Neuronal stem cell (in vitro differentiated cells): ENCODE measurements around the gene DCST1.

Source experiments
- DNase-seq: peaks from one replicate; pipeline ENCODE4 v3.0.0-alpha.2; 2013; ENCODE audit warnings: low spot score
- H2AFZ ChIP-seq: one replicate; pipeline ENCODE4 v1.6.1; 2013; ENCODE audit warnings: mild to moderate bottlenecking, low read length, inconsistent platforms
- H2AK5ac ChIP-seq: 2 replicates; pipeline ENCODE4 v1.6.1; 2013; ENCODE audit warnings: low read depth, mild to moderate bottlenecking, inconsistent platforms, low read length, moderate library complexity, mixed read lengths
- H2BK120ac ChIP-seq: 2 replicates; pipeline ENCODE4 v1.6.1; 2013; ENCODE audit warnings: low read depth, mild to moderate bottlenecking, inconsistent platforms, low read length, moderate library complexity, mixed read lengths
- H2BK12ac ChIP-seq: one replicate; pipeline ENCODE4 v1.6.1; 2013; ENCODE audit warnings: low read length, inconsistent platforms
- H2BK15ac ChIP-seq: 2 replicates; pipeline ENCODE4 v1.6.1; 2013; ENCODE audit warnings: mild to moderate bottlenecking, low read length, inconsistent platforms, mixed read lengths
- H2BK5ac ChIP-seq: one replicate; pipeline ENCODE4 v1.6.1; 2013; ENCODE audit warnings: inconsistent platforms, mild to moderate bottlenecking, low read length, moderate library complexity
- H3K14ac ChIP-seq: one replicate; pipeline ENCODE4 v1.6.1; 2013; ENCODE audit warnings: low read length, inconsistent platforms
- H3K18ac ChIP-seq: 2 replicates; pipeline ENCODE4 v1.6.1; 2013; ENCODE audit warnings: low read length, inconsistent platforms
- H3K23ac ChIP-seq: 2 replicates; pipeline ENCODE4 v1.6.1; 2013; ENCODE audit warnings: low read depth, mild to moderate bottlenecking, mixed read lengths, low read length, inconsistent platforms; ENCODE audit not compliant: poor library complexity
- H3K27ac ChIP-seq: replicated peaks from 3 replicates; pipeline ENCODE4 v1.5.1; 2013; ENCODE audit warnings: low read length, inconsistent platforms
- H3K27me3 ChIP-seq, 3 experiments: 2 replicates each; pipeline ENCODE4 v1.6.1; 2013; ENCODE audit warnings: low read length in 3 of 3, mild to moderate bottlenecking in 2 of 3, inconsistent platforms in 1 of 3, low read depth in 1 of 3, mixed read lengths in 1 of 3, moderate library complexity in 1 of 3; ENCODE audit not compliant: control insufficient read depth in 3 of 3, insufficient read depth in 3 of 3
- H3K36me3 ChIP-seq, 2 donors: replicated peaks in 1 of 2; 2 replicates each; pipeline ENCODE4 v1.6.1; 2013; ENCODE audit warnings: low read length in 2 of 2; ENCODE audit not compliant: control insufficient read depth in 2 of 2, insufficient read depth in 2 of 2
- H3K4ac ChIP-seq: 2 replicates; pipeline ENCODE4 v1.6.1; 2013; ENCODE audit warnings: inconsistent platforms, mild to moderate bottlenecking, low read length, moderate library complexity
- H3K4me1 ChIP-seq, 2 donors: 1 replicate in 1 of 2; 2 replicates in 1 of 2; pipeline ENCODE4 v1.6.1; 2013; ENCODE audit warnings: low read length in 2 of 2, low read depth in 1 of 2; ENCODE audit not compliant: control insufficient read depth in 2 of 2, insufficient read depth in 1 of 2
- H3K4me2 ChIP-seq: one replicate; pipeline ENCODE4 v1.6.1; 2013; ENCODE audit warnings: mild to moderate bottlenecking, low read length, inconsistent platforms; ENCODE audit not compliant: insufficient read depth, poor library complexity, severe bottlenecking
- H3K4me3 ChIP-seq, 2 donors: 2 replicates each; pipeline ENCODE4 v1.5.1; 2013; ENCODE audit warnings: low read length in 2 of 2, mild to moderate bottlenecking in 2 of 2, inconsistent platforms in 1 of 2, moderate library complexity in 1 of 2
- H3K79me1 ChIP-seq: one replicate; pipeline ENCODE4 v1.6.1; 2013; ENCODE audit warnings: low read depth, mild to moderate bottlenecking, inconsistent platforms, low read length, moderate library complexity
- H3K9ac ChIP-seq: one replicate; pipeline ENCODE4 v1.6.1; 2013; ENCODE audit warnings: mild to moderate bottlenecking, low read depth, low read length, inconsistent platforms; ENCODE audit not compliant: poor library complexity
- H3K9me3 ChIP-seq, 2 donors: replicated peaks in 1 of 2; 2 replicates each; pipeline versions ENCODE3 to v1.6.1; 2013; ENCODE audit warnings: low read length in 2 of 2, mild to moderate bottlenecking in 2 of 2, inconsistent platforms in 1 of 2, low read depth in 1 of 2, mixed read lengths in 1 of 2, moderate library complexity in 1 of 2; ENCODE audit not compliant: control insufficient read depth in 2 of 2, insufficient read depth in 1 of 2
- H4K8ac ChIP-seq: one replicate; pipeline ENCODE4 v1.6.1; 2013; ENCODE audit warnings: low read depth, mild to moderate bottlenecking, inconsistent platforms, low read length, moderate library complexity
- H4K91ac ChIP-seq: one replicate; pipeline ENCODE4 v1.6.1; 2013; ENCODE audit warnings: low read length, low read depth, mild to moderate bottlenecking, inconsistent platforms; ENCODE audit not compliant: poor library complexity
- WGBS, 2 donors: extraction: QIAGEN DNeasy Blood & Tissue Kit; methylation state at CpG; one replicate each; pipeline ENCODE4 v1.1.7; 2013; ENCODE audit warnings: missing lambda C conversion rate in 2 of 2, mixed read lengths in 1 of 2; ENCODE audit not compliant: insufficient read length in 2 of 2, insufficient replicate concordance in 1 of 2; ENCODE audit errors: extremely low coverage in 2 of 2; 5-methylcytosine and 5-hydroxymethylcytosine counted together

The DCST1 gene

GRCh38 chr1:155057788-155058211 is 24.2 kb downstream of the DCST1 start:
- Histone ChIP-seq H4K8ac (no peak overlapping the region), H2AK5ac (no peak overlapping the region), H3K18ac (no peak overlapping the region), H3K4me2 (no peak overlapping the region), H3K9me3 (no peaks in the 10 kb centered on the region), H3K4me3 (no peak overlapping the region), H3K23ac (no peak overlapping the region), H2BK15ac (no peak overlapping the region), H3K27ac (no peak overlapping the region), H2AFZ (no peak overlapping the region), H3K4me1 (peaks cover 5 to 9% of the 10 kb centered on the region in 2 donors), H3K14ac (no peak overlapping the region), H3K36me3 (peaks cover 30 to 56% of the 10 kb centered on the region in 2 donors), H2BK12ac (no peak overlapping the region), H3K4ac (no peak overlapping the region), H4K91ac (no peak overlapping the region), H3K9ac (no peak overlapping the region), H2BK5ac (no peak overlapping the region), H3K27me3 (no peaks in the 10 kb centered on the region), H2BK120ac (no peak overlapping the region), H3K79me1 (peaks cover 5% of the 10 kb centered on the region)
- no peak for DNase-seq
- no CpG with 5 or more reads among the region's 13 CpGs for WGBS, 2 donors

- H3K9ac ChIP-seq = no peak overlapping the region
- H3K23ac ChIP-seq = no peak overlapping the region
- DNase-seq = no peak
- no peak overlapping the region for H3K4me2 ChIP-seq
- no peak overlapping the region for H4K91ac ChIP-seq
- H2AFZ ChIP-seq = no peak overlapping the region
- H3K9me3 ChIP-seq = no peaks in the 10 kb centered on the region
- peak overlapping the region; percentile 93 for H2AK5ac ChIP-seq
- peaks cover 7% of the 10 kb centered on the region for H3K79me1 ChIP-seq
- no peak overlapping the region for H2BK12ac ChIP-seq
- H2BK15ac ChIP-seq = no peak overlapping the region
- H2BK120ac ChIP-seq = peak overlapping the region; percentile 19
- no peak overlapping the region for H3K4me3 ChIP-seq
- no peak overlapping the region for H4K8ac ChIP-seq
- H3K18ac ChIP-seq = peak overlapping the region; percentile 35
- no peak overlapping the region for H3K27ac ChIP-seq
- no peaks in the 10 kb centered on the region for H3K27me3 ChIP-seq
- no peak overlapping the region for H3K4ac ChIP-seq
- peaks cover 21 to 40% of the 10 kb centered on the region in 2 donors for H3K36me3 ChIP-seq
- H3K14ac ChIP-seq = no peak overlapping the region
- peak overlapping the region; percentile 88 for H2BK5ac ChIP-seq
- peaks cover 12 to 15% of the 10 kb centered on the region in 2 donors for H3K4me1 ChIP-seq
- WGBS, 2 donors = no CpG with 5 or more reads among the region's 8 CpGs
Observed at GRCh38 chr1:155060736-155061135, 27.1 kb downstream of the DCST1 start.

GRCh38 chr1:155061381-155062150 is 27.9 kb downstream of the DCST1 start:
- Histone ChIP-seq H2BK15ac (peak overlapping the region; percentile 86), H3K27ac (no peak overlapping the region), H4K8ac (no peak overlapping the region), H2BK12ac (no peak overlapping the region), H4K91ac (no peak overlapping the region), H3K36me3 (peaks cover 20 to 38% of the 10 kb centered on the region in 2 donors), H3K4me2 (peak overlapping the region; percentile 93), H3K27me3 (no peaks in the 10 kb centered on the region), H2AK5ac (peak overlapping the region; percentile 93), H3K9ac (peak overlapping the region; percentile 79), H3K14ac (no peak overlapping the region), H3K9me3 (no peaks in the 10 kb centered on the region), H3K23ac (peak overlapping the region; percentile 57), H3K79me1 (peaks cover 8% of the 10 kb centered on the region), H3K18ac (peak overlapping the region; percentile 78), H3K4me1 (peaks cover 12 to 15% of the 10 kb centered on the region in 2 donors), H2BK120ac (peak overlapping the region; percentile 19), H2BK5ac (peak overlapping the region; percentile 88), H3K4ac (peak overlapping the region; percentile 81), H2AFZ (no peak overlapping the region), H3K4me3 (no peak overlapping the region)
- no CpG with 5 or more reads among the region's 21 CpGs for WGBS, 2 donors
- peak; percentile 88 for DNase-seq

- no peak overlapping the region for H4K8ac ChIP-seq
- H3K4ac ChIP-seq = no peak overlapping the region
- H3K4me1 ChIP-seq = peaks cover 12 to 15% of the 10 kb centered on the region in 2 donors
- H2BK5ac ChIP-seq = peak overlapping the region; percentile 88
- DNase-seq = peak; percentile 55
- peaks cover 8% of the 10 kb centered on the region for H3K79me1 ChIP-seq
- peak overlapping the region; percentile 7 for H2BK15ac ChIP-seq
- no peak overlapping the region for H3K14ac ChIP-seq
- no peak overlapping the region for H4K91ac ChIP-seq
- H2AFZ ChIP-seq = no peak overlapping the region
- peak overlapping the region; percentile 93 for H2AK5ac ChIP-seq
- no peak overlapping the region for H2BK120ac ChIP-seq
- no CpG with 5 or more reads among the region's 29 CpGs for WGBS, 2 donors
- peaks cover 22 to 38% of the 10 kb centered on the region in 2 donors for H3K36me3 ChIP-seq
- peak overlapping the region; percentile 93 for H3K4me2 ChIP-seq
- H3K4me3 ChIP-seq = no peak overlapping the region
- no peaks in the 10 kb centered on the region for H3K9me3 ChIP-seq
- H3K27ac ChIP-seq = no peak overlapping the region
- H2BK12ac ChIP-seq = no peak overlapping the region
- H3K23ac ChIP-seq = peak overlapping the region; percentile 83
- H3K27me3 ChIP-seq = no peaks in the 10 kb centered on the region
- peak overlapping the region; percentile 92 for H3K18ac ChIP-seq
- peak overlapping the region; percentile 65 for H3K9ac ChIP-seq
Observed at GRCh38 chr1:155062151-155062686, 28.6 kb downstream of the DCST1 start.
